CD1c-positive myeloid dendritic cell (primary cell): ENCODE data around the gene FBLN2.

Experiments
- DNase-seq: peaks from one replicate; pipeline ENCODE4 v3.0.0-alpha.2; 2016; ENCODE audit errors: extremely low spot score

Gene FBLN2

GRCh38 chr3:13532085-13532484, 16.8 kb upstream of the FBLN2 start:
- DNase-seq, result no peak

- no peak for DNase-seq
Measured at GRCh38 chr3:13532631-13533030, 16.3 kb upstream of the FBLN2 start.

- DNase-seq, result no peak
Measured at GRCh38 chr3:13533885-13534301, 15.0 kb upstream of the FBLN2 start.

- no peak for DNase-seq
Measured at GRCh38 chr3:13535526-13535875, 13.4 kb upstream of the FBLN2 start.

- no peak for DNase-seq
Measured at GRCh38 chr3:13535905-13536304, 13.0 kb upstream of the FBLN2 start.

- DNase-seq, result no peak
Measured at GRCh38 chr3:13536432-13536831, 12.5 kb upstream of the FBLN2 start.

GRCh38 chr3:13536832-13537231, 12.1 kb upstream of the FBLN2 start:
- DNase-seq, result no peak

GRCh38 chr3:13537244-13537908, 11.5 kb upstream of the FBLN2 start:
- DNase-seq, result no peak

GRCh38 chr3:13537909-13538296, 11.0 kb upstream of the FBLN2 start:
- DNase-seq, result no peak

GRCh38 chr3:13538520-13539291, 10.2 kb upstream of the FBLN2 start:
- no peak for DNase-seq

GRCh38 chr3:13539292-13539638, 9.7 kb upstream of the FBLN2 start:
- no peak for DNase-seq

GRCh38 chr3:13539671-13540070, 9.3 kb upstream of the FBLN2 start:
- DNase-seq, result no peak

- no peak for DNase-seq
Measured at GRCh38 chr3:13540297-13540995, 8.5 kb upstream of the FBLN2 start.

- no peak for DNase-seq
Measured at GRCh38 chr3:13541691-13542090, 7.2 kb upstream of the FBLN2 start.

GRCh38 chr3:13542142-13542541, 6.8 kb upstream of the FBLN2 start:
- DNase-seq, result no peak

GRCh38 chr3:13543253-13543652, 5.7 kb upstream of the FBLN2 start:
- no peak for DNase-seq

GRCh38 chr3:13544293-13544831, 4.6 kb upstream of the FBLN2 start:
- DNase-seq, result no peak

- no peak for DNase-seq
Measured at GRCh38 chr3:13544951-13545651, 3.8 kb upstream of the FBLN2 start.

- DNase-seq, result no peak
Measured at GRCh38 chr3:13545952-13546454, 2.9 kb upstream of the FBLN2 start.

GRCh38 chr3:13546667-13547171, 2.2 kb upstream of the FBLN2 start:
- DNase-seq, result no peak

GRCh38 chr3:13547591-13548371, 1.1 kb upstream of the FBLN2 start:
- DNase-seq, result no peak
